Measurements from ENCODE around the gene CALHM4.
A peak's percentile ranks its signal among the peaks of the same experiment; 100 is the strongest.

CALHM4 gene, protein sequence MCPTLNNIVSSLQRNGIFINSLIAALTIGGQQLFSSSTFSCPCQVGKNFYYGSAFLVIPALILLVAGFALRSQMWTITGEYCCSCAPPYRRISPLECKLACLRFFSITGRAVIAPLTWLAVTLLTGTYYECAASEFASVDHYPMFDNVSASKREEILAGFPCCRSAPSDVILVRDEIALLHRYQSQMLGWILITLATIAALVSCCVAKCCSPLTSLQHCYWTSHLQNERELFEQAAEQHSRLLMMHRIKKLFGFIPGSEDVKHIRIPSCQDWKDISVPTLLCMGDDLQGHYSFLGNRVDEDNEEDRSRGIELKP

GRCh38 chr6:116553451-116553850, at the start of gene CALHM4:
TSS of gene CALHM4 (plus strand) at chr6:116553751. CDS start at chr6:116553794, 43 bp downstream.
- no peak for DNase-seq

DNA sequence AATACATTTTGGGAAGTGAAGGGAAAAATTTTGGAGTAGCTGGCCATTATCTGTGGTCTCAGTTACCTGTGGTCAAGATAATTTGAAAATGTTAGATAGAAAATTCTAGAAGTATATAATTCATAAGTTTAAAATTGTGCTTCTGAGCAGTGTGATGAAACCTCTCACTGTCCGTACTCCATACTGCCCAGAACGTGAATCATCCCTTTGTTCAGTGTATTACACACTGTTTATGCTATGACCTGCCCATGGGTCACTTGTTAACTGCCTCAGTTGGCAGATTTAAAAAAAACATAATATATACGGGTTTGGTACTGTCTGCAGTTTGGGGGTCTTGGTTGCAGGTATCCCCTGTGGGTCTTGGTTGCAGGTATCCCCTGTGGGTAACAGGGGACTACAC, 46.2 kb upstream of the CALHM4 start:
- no peak for DNase-seq

GRCh38 chr6:116508527-116508926, 45.0 kb upstream of the CALHM4 start:
- DNase-seq, result no peak

GRCh38 chr6:116511424-116512110, 42.0 kb upstream of the CALHM4 start, which contains the start of gene CALHM5:
TSS of gene CALHM5 (plus strand) at chr6:116511639. CDS start at chr6:116511697, 58 bp downstream.
- DNase-seq, result peak; percentile 80

DNA sequence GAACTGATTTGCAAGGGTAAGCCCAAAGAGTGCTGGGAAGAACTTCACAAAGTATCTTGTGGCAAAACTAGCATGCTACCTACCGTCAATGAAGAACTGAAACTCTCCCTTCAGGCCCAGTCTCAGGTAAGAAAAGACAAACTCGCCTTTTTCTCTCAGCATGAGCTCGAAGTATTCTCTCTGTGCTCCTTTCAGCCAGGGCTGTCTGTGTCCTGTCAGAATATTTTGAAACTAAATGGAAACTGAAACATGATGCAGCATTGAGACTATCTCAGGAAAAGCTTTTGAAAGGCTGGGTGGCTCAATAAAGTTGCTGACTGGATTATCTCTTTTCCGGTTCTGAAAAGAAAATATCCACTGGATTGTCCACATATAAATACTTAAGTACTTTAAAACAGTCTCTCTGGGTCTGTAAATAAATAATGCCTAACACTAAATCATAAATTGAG, 41.4 kb upstream of the CALHM4 start:
- DNase-seq, result no peak

- no peak for DNase-seq
These were observed 40.8 kb upstream of the CALHM4 start for GRCh38 chr6:116512734-116513133.

DNA sequence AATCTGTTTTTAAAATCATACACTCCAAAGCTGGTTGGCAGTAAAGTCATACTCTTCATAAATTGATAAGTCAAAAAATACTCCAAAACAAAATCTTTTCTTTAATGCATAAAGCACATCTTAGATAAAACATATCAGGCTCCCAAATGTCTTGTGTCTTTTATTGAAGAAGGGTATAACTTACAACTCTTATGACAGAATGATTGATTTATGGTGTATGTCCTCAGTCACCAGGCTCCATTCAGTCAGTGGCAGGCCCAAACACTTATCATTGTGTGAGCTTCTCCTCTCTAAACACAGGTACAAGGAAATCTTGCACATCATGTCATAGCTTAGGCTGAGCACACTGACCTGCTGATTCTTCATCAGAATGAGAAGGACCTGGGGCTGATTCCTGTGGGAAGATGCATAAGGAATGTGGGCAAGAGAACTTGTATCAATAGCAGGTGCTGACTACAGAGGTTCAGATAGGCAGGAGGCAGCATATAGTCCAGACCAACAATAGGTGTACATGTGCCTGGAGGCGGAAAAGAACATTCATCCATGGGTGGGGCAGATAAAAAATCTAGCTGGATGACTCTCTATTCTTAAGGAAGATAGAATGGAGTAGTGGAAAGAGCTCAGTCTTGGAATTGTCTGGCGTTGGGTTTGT, 40.2 kb upstream of the CALHM4 start:
- peak; percentile 93 for DNase-seq

DNA sequence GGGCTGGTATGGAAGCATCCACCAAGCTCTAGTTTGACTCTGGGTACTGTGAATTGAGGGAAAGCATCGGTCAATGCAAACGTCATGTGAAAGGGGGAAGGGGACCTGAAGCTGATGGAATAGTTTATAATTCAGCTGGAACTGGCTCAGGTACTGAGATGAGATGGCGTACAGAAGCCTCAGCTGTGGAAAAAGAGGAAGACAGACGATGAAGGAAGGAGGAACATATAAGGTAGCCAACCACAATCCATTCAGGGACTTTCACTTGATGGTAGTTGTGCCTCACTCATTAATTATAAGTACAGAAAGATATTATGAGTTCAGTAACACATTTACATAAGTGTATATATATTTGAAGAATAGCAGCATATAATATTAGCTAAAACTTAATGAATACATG, 39.4 kb upstream of the CALHM4 start:
- DNase-seq, result no peak

GRCh38 chr6:116515141-116515540, 38.4 kb upstream of the CALHM4 start:
- no peak for DNase-seq

DNA sequence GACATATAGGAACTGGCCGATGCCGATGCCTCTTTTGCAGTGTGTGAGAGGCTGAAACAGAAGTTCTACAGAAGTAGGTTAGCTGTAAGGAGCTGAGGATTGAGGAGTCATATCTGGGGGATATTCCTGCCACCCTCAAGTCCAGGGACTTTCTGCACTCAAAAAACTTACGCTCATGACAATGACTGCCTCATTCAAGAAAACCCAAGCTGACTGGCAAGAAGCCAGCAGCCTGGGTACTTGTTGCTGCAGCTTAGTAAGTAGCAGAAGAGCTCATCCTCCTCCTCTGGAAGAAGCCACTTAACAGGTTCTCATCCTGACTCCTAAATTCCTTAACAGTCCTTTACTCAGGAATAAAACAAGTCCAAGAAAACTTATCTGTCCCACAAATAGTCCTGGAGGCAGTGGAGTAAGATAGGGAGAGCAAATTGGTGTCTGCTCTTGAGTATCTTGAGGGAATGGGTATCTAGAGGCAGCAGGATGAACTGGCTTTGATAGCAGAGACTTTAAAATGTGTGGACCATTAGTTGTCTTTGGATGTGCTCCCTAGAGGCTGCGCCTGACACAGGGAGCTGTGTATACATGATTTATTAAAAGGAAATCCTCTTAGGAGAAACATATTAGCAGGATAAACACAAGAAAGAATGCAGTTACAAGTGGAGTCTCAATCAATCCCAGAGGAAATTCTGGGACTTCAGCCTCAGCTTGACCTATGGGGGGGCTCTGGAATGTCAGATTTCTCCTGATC, 34.8 kb upstream of the CALHM4 start:
- DNase-seq, result no peak

- no peak for DNase-seq
These were observed 30.7 kb upstream of the CALHM4 start for GRCh38 chr6:116522896-116523295.

- DNase-seq, result no peak
These were observed 29.3 kb upstream of the CALHM4 start for GRCh38 chr6:116524236-116524635.

DNA sequence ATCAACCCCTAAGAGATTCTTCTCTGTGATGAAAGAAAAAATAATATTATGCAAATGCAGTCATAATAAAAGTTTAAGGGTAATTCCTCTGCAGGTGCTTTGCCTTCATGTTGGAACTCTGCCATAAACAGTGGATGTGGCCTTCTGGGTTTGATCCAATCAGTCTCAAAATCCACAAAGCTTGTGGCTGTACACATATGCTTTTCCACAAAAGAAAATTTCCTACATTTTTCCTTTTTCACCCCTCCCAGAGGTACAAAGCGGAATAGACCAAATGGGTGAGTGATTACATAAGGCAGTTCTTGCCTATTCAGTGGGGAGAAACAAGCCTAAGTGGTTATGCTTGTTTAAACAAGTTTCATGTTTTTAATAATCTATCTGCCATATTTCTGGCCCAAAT, 25.4 kb upstream of the CALHM4 start:
- peak; percentile 99 for DNase-seq

GRCh38 chr6:116528780-116529179, 24.8 kb upstream of the CALHM4 start:
- DNase-seq, result peak; percentile 90

DNA sequence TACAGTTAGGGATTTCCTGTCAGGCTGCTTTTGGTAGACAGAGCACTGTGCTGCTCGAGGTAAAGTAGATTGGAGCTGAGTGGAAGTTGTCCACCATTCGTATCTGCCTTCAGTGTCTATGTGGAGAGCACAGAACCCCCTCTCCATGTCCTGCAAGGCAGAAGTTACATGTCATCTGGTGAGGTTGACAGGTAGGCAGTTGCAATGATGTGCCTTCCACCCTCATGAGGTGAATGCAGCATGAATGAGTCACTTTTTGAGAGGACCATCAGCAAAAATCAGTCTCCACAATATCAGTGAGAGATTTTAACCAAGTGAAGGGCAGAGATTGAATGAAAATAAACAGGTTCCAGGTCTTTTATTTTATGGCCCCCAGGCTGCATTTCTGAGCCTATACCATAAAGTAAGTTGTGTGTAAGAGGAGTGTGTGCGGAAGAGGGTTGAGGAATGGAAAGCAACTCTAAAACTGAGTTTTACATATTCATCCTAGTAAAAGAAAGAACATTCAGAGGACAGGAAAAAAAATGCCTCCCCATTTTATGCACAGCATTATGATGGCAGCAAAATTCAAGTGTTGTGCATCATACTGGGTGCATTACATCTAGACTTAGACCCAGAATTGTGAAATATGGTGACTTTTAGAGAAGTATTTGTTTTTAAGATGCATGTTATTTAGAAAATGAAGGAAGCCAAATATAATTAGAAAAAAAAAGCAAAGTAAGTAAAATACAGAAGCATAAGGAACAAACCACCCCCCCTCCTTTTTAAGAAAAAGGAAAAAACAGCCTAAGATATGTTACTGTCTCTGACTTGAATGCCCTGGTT, 23.9 kb upstream of the CALHM4 start:
- DNase-seq, result peak; percentile 94

GRCh38 chr6:116530436-116530835, 23.1 kb upstream of the CALHM4 start:
- DNase-seq, result peak; percentile 100

DNA sequence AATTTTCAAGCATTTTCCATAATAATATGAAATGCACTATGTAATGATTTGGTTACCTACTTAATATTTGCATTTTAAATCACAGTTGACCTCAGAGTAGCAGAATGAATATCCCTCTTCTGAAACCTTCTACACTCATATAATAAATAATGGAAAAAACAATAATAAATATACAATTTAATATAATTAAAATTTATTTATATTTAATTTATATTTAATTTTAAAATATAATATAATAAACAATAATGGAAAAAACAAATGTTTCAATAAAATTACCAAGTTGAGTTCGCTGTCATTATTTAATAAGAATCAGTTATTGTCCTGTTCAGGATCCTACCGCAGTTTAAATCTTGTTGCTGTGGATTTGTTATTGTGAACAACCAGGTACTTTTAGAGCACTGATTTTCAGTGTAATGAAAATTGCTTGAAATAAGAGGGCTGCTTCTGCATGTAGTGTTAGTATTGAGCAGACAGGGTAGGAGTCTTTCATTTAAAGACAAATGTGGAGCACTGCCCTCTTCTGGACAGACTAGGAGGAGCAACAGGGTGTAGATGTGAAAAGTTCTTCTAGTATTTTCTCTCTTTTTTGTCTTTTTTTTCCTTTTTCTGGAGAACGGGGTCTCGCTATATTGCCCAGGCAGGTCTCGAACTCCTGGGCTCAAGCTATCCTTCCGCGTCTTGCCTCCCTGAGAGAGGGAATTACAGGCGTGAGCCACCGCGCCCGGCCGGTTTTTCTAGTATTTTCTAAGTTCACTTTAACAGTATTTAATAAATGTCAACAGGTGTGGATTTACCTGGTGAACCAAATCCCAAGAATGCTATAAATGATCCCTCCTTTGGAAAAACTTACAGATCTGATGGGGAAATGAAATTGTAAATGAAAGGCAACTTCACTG, 21.6 kb upstream of the CALHM4 start:
- DNase-seq, result peak; percentile 100

DNA sequence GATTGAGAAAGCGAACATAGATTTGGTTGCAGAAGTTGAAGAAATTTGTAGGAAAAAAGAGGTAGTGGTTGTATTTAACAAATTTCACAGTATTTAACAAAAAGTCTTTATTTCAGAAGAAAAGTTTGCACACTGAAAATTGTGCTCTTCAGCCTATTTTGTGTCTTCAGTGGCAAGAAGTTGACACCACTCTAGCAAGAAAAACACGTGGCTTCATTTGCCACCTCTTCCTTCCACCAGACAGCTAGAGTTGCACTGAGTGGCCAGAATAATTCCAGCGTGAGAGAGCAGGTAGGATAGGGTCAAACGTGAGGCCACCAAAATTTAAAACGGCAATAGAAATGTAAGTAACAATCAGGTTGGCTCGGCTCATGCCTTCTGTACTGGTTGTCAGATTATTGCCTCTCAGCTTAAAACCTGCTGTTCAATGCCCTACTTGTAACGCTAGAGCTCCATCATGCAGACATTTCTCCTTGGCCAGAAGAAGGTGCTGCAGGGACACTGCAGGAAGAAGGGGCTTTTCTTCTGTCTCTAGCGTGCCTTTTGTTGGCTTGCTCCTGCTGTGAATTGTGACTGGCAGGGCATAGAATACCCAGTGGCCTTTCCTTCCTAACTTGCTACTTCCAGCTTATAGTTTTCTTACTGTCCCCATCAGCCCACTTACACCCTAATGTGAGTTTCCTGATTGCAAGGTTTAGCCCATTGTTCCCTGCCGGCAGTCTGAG, 20.2 kb upstream of the CALHM4 start:
- no peak for DNase-seq

GRCh38 chr6:116535109-116535508, 18.4 kb upstream of the CALHM4 start:
- no peak for DNase-seq

DNA sequence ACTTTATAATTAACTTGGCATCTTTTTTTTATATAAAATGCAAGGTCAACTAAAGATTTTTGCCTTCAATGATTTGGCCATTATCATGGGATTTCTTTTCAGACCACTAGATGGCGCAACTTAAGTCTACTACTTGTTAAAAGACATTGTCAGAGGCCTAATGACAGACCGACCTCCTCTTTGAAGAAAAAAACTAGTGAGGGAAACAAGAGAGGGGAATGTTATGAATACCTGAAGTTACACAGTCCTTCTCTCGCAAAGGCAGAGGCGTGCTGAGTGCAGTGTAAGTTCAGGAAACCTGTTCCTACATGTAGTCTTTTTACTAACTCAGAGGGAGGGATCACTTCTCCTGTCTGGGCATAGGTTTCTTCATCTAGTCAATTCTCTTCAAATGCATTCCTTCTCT, 17.3 kb upstream of the CALHM4 start:
- peak; percentile 100 for DNase-seq
